ENCODE data around the gene NGEF. TPM values are rescaled to one million over a fixed set of nuclear protein-coding genes. Genes with fewer than 3 reads are reported as not detected.
A peak's percentile ranks its signal among the peaks of the same experiment; 100 is the strongest.

Gene NGEF
- total RNA-seq, 3 donors from 2014 or later: 20.1 to 67.5 (median 38.0) TPM

- TF ChIP-seq CTCF (IDR thresholded peaks at IDR 0.05): no peak
- Histone ChIP-seq H3K36me3 (ENCODE audit: low read depth) (no peaks in the 10 kb centered on the region), H3K4me1 (ENCODE audit: low read depth) (peaks cover 16% of the 10 kb centered on the region), H3K4me3 (no peak overlapping the region), H3K9me3 (no peaks in the 10 kb centered on the region)
- intact Hi-C loops (cut with DNase I, micrococcal nuclease): no loop called here
- no peak for ATAC-seq
- DNase-seq: no peak
Observed at GRCh38 chr2:232930059-232930400, 83.0 kb downstream of the NGEF start.

GRCh38 chr2:232929303-232930058 is 83.6 kb downstream of the NGEF start:
- DNase-seq (no peak), ATAC-seq (no peak)
- intact Hi-C loops (cut with DNase I, micrococcal nuclease): no loop called here
- no peak for TF ChIP-seq CTCF (IDR thresholded peaks at IDR 0.05)
- Histone ChIP-seq H3K4me3 (no peak overlapping the region), H3K36me3 (ENCODE audit: low read depth) (no peaks in the 10 kb centered on the region), H3K9me3 (no peaks in the 10 kb centered on the region), H3K4me1 (ENCODE audit: low read depth) (peaks cover 16% of the 10 kb centered on the region)

- no peaks in the 10 kb centered on the region for H3K36me3 ChIP-seq (ENCODE audit: low read depth)
- H3K4me3 ChIP-seq: no peak overlapping the region
- ATAC-seq (no peak), DNase-seq (peak in 1 of 3 donors; percentile 31)
- intact Hi-C loops (cut with DNase I, micrococcal nuclease): no loop called here
- no peaks in the 10 kb centered on the region for H3K9me3 ChIP-seq
- no peak for TF ChIP-seq CTCF (IDR thresholded peaks at IDR 0.05)
- peaks cover 16% of the 10 kb centered on the region for H3K4me1 ChIP-seq (ENCODE audit: low read depth)
Observed at GRCh38 chr2:232928551-232929302, 84.3 kb downstream of the NGEF start.

GRCh38 chr2:232927793-232928550 is 85.1 kb downstream of the NGEF start:
- H3K36me3 ChIP-seq (ENCODE audit: low read depth): no peaks in the 10 kb centered on the region
- peaks cover 16% of the 10 kb centered on the region for H3K4me1 ChIP-seq (ENCODE audit: low read depth)
- intact Hi-C loops (cut with DNase I, micrococcal nuclease): no loop called here
- no peak overlapping the region for H3K4me3 ChIP-seq
- H3K9me3 ChIP-seq: no peaks in the 10 kb centered on the region
- ATAC-seq: peak; percentile 35
- no peak for TF ChIP-seq CTCF (IDR thresholded peaks at IDR 0.05)
- DNase-seq: peak in 2 of 3 donors; percentile 10 to 43

GRCh38 chr2:232927032-232927792 is 85.8 kb downstream of the NGEF start:
- peaks cover 16% of the 10 kb centered on the region for H3K4me1 ChIP-seq (ENCODE audit: low read depth)
- peak; percentile 73 for ATAC-seq
- peak in 2 of 3 donors; percentile 10 to 41 for DNase-seq
- no peaks in the 10 kb centered on the region for H3K36me3 ChIP-seq (ENCODE audit: low read depth)
- H3K9me3 ChIP-seq: no peaks in the 10 kb centered on the region
- intact Hi-C loops (cut with DNase I, micrococcal nuclease): no loop called here
- H3K4me3 ChIP-seq: no peak overlapping the region
- no peak for TF ChIP-seq CTCF (IDR thresholded peaks at IDR 0.05)

Measured in mucosa of descending colon (tissue), 3 donors.